WTC11 (cell line): ENCODE data around the gene SP2. TPM values are rescaled to one million over a fixed set of nuclear protein-coding genes. Genes with fewer than 3 reads are reported as not detected.

Experiments used
- ATAC-seq: fragments of 200-7000 bp; cut with Tn5 transposase; 2 replicates; pipeline ENCODE4 v1.10.0; 2021; ENCODE audit warnings: mild to moderate bottlenecking, moderate library complexity
- CTCF ChIA-PET: fragments of 300-600 bp; sonication (Branson Sonifier 250); formaldehyde crosslinking; loops from one replicate; lab custom pipeline; 2021; ENCODE audit warnings: antibody characterized with exemption; lab: Charles Lee
- POLR2A ChIA-PET: fragments of 350-600 bp; sonication (Branson Sonifier 250); formaldehyde crosslinking; loops from one replicate; lab custom pipeline; 2021; ENCODE audit warnings: antibody characterized with exemption; lab: Charles Lee
- DNase-seq: peaks from one replicate; pipeline ENCODE4 v3.0.0; 2021; ENCODE audit warnings: low spot score
- H3K27ac Mint-ChIP-seq: 2 replicates; pipeline ENCODE4 v1.8.0; 2021; ENCODE audit warnings: mixed read lengths
- H3K27me3 Mint-ChIP-seq: 2 replicates; pipeline ENCODE4 v1.8.0; 2021; ENCODE audit warnings: low read depth, mild to moderate bottlenecking, moderate library complexity, mixed read lengths
- H3K36me3 Mint-ChIP-seq: 2 replicates; pipeline ENCODE4 v1.8.0; 2021; ENCODE audit warnings: mixed read lengths
- H3K4me1 Mint-ChIP-seq: 2 replicates; pipeline ENCODE4 v1.8.0; 2022; ENCODE audit warnings: mixed read lengths
- H3K4me3 Mint-ChIP-seq: 2 replicates; pipeline ENCODE4 v1.8.0; 2021; ENCODE audit warnings: mild to moderate bottlenecking, moderate library complexity, mixed read lengths
- H3K9me3 Mint-ChIP-seq: 2 replicates; pipeline ENCODE4 v1.8.0; 2021; ENCODE audit warnings: mixed read lengths
- ATF6 ChIP-seq: sonication (generic); formaldehyde crosslinking; IDR thresholded peaks from 2 replicates; pipeline ENCODE4 v1.8.1; 2023; ENCODE audit warnings: mild to moderate bottlenecking, missing genetic modification reagents
- CDX4 ChIP-seq: fragments of 250-450 bp; sonication (Bioruptor Pico); IDR thresholded peaks from 2 replicates; pipeline ENCODE4 v1.9.0; 2021; ENCODE audit warnings: moderate library complexity, mild to moderate bottlenecking, inconsistent platforms, borderline replicate concordance
- CTCF ChIP-seq: fragments of 200-600 bp; IDR thresholded peaks from 2 replicates; pipeline ENCODE4 v1.8.0; 2022; ENCODE audit warnings: antibody characterized with exemption
- ERG ChIP-seq: fragments of 250-450 bp; sonication (Bioruptor Pico); IDR thresholded peaks from 2 replicates; pipeline ENCODE4 v1.8.0; 2021; ENCODE audit warnings: mild to moderate bottlenecking
- ESRRA ChIP-seq: sonication (generic); formaldehyde crosslinking; IDR thresholded peaks from 2 replicates; pipeline ENCODE4 v1.8.1; 2022; ENCODE audit warnings: mild to moderate bottlenecking, missing genetic modification reagents, borderline replicate concordance
- ETV6 ChIP-seq: sonication (generic); formaldehyde crosslinking; IDR thresholded peaks from 2 replicates; pipeline ENCODE4 v1.8.1; 2022; ENCODE audit warnings: mild to moderate bottlenecking, missing genetic modification reagents
- GRHL2 ChIP-seq: fragments of 250-450 bp; sonication (Bioruptor Pico); IDR thresholded peaks from 2 replicates; pipeline ENCODE4 v1.8.0; 2022; ENCODE audit warnings: mild to moderate bottlenecking, moderate library complexity; ENCODE audit not compliant: insufficient replicate concordance, severe bottlenecking
- HMGA2 ChIP-seq: fragments of 250-450 bp; sonication (Bioruptor Pico); IDR thresholded peaks from 2 replicates; pipeline ENCODE4 v1.4.0; 2021; ENCODE audit warnings: mild to moderate bottlenecking, moderate library complexity
- MAX ChIP-seq: sonication (generic); formaldehyde crosslinking; IDR thresholded peaks from 2 replicates; pipeline ENCODE4 v1.8.0; 2022; ENCODE audit warnings: mild to moderate bottlenecking, missing genetic modification reagents
- NFYB ChIP-seq: sonication (generic); formaldehyde crosslinking; conservative IDR thresholded peaks from 2 replicates; pipeline ENCODE4 v1.8.0; 2022; ENCODE audit warnings: low read depth, missing genetic modification reagents
- PREB ChIP-seq: sonication (generic); formaldehyde crosslinking; IDR thresholded peaks from 2 replicates; pipeline ENCODE4 v1.8.1; 2022; ENCODE audit warnings: mild to moderate bottlenecking, missing genetic modification reagents, moderate library complexity, borderline replicate concordance
- SMAD3 ChIP-seq: sonication (generic); formaldehyde crosslinking; IDR thresholded peaks from 2 replicates; pipeline ENCODE4 v1.8.0; 2022; ENCODE audit warnings: missing genetic modification reagents, mild to moderate bottlenecking, borderline replicate concordance
- SOX15 ChIP-seq: fragments of 250-450 bp; sonication (Bioruptor Pico); IDR thresholded peaks from 2 replicates; pipeline ENCODE4 v1.9.0; 2021; ENCODE audit warnings: mild to moderate bottlenecking
- TEAD1 ChIP-seq: sonication (generic); formaldehyde crosslinking; IDR thresholded peaks from 2 replicates; pipeline ENCODE4 v1.8.0; 2022; ENCODE audit warnings: mild to moderate bottlenecking, missing genetic modification reagents
- USF2 ChIP-seq: sonication (generic); formaldehyde crosslinking; IDR thresholded peaks from 2 replicates; pipeline ENCODE4 v1.8.1; 2023; ENCODE audit warnings: mild to moderate bottlenecking, missing genetic modification reagents, moderate library complexity
- ZMAT4 ChIP-seq: fragments of 250-450 bp; sonication (Bioruptor Pico); IDR thresholded peaks from 2 replicates; pipeline ENCODE4 v1.9.0; 2021; ENCODE audit warnings: mild to moderate bottlenecking
- ZNF138 ChIP-seq: sonication (generic); formaldehyde crosslinking; conservative IDR thresholded peaks from 2 replicates; pipeline ENCODE4 v1.8.1; 2022; ENCODE audit warnings: mild to moderate bottlenecking, moderate library complexity, missing genetic modification reagents
- ZNF396 ChIP-seq: fragments of 250-450 bp; sonication (Bioruptor Pico); IDR thresholded peaks from 2 replicates; pipeline ENCODE4 v1.8.0; 2021; ENCODE audit warnings: mild to moderate bottlenecking, moderate library complexity, borderline replicate concordance
- ZNF425 ChIP-seq: fragments of 250-450 bp; sonication (Bioruptor Pico); conservative IDR thresholded peaks from 2 replicates; pipeline ENCODE4 v1.9.0; 2021; ENCODE audit warnings: mild to moderate bottlenecking
- total RNA-seq: library from RNA; stranded (reverse); gene quantifications from 3 replicates; pipeline ENCODE4 v1.2.3, GENCODE V29; 2021

SP2 gene
- total RNA-seq, 1 experiment from 2014 or later: 9.9 TPM

GRCh38 chr17:47924785-47925677 lies 29.0 kb downstream of the SP2 start (continued):
- TF ChIP-seq CDX4 (CRISPR knock-in tag) (no peak), PREB (no peak), ATF6 (CRISPR knock-in tag) (no peak), ETV6 (no peak), MAX (CRISPR knock-in tag) (no peak), ZNF396 (CRISPR knock-in tag) (no peak), ERG (CRISPR knock-in tag) (no peak), ESRRA (CRISPR knock-in tag) (no peak), SOX15 (CRISPR knock-in tag) (no peak), USF2 (CRISPR knock-in tag) (no peak), ZNF425 (CRISPR knock-in tag) (no peak)
- TF ChIP-seq, all 79 proteins: peak for 0

GRCh38 chr17:47925678-47925988 lies 29.6 kb downstream of the SP2 start:
- no peaks in the 10 kb centered on the region; the same call in 1 of the 2 replicates for H3K27me3 Mint-ChIP-seq
- H3K36me3 Mint-ChIP-seq: peaks cover 14% of the 10 kb centered on the region
- H3K27ac Mint-ChIP-seq: no peak overlapping the region
- H3K4me3 Mint-ChIP-seq: no peak overlapping the region
- H3K9me3 Mint-ChIP-seq: no peaks in the 10 kb centered on the region
- no peak for ATAC-seq
- DNase-seq: no peak
- H3K4me1 Mint-ChIP-seq: no peaks in the 10 kb centered on the region
- TF ChIP-seq CTCF (no peak), TEAD1 (CRISPR knock-in tag) (no peak), ZMAT4 (CRISPR knock-in tag) (no peak), PREB (no peak), GRHL2 (no peak), ERG (CRISPR knock-in tag) (no peak), SMAD3 (CRISPR knock-in tag) (no peak), ZNF138 (CRISPR knock-in tag) (no peak), HMGA2 (CRISPR knock-in tag) (no peak), NFYB (no peak)
- ChIA-PET POLR2A (no interaction called here), CTCF (interaction anchor here (0.6 to 1.0 kb wide), 4 partner anchors 13 to 127 kb away, joined by 3 to 4 read pairs (median 4); partner anchors contain the start of gene SP6)
